GM19372 (cell line): ENCODE data around the gene HNRNPA3.
A peak's percentile ranks its signal among the peaks of the same experiment; 100 is the strongest.
"Not testable (repeated sequence)": the region's sequence is repeated elsewhere in the genome, so short reads cannot be mapped to it uniquely, and the experiment has no call there.

ENCODE experiments used
- ATAC-seq: cut with Tn5 transposase; IDR thresholded peaks from one replicate; pipeline ENCODE4 v1.9.1; 2021; ENCODE audit warnings: mild to moderate bottlenecking, low read depth, moderate library complexity; ENCODE audit not compliant: unreplicated experiment

Gene HNRNPA3

DNA sequence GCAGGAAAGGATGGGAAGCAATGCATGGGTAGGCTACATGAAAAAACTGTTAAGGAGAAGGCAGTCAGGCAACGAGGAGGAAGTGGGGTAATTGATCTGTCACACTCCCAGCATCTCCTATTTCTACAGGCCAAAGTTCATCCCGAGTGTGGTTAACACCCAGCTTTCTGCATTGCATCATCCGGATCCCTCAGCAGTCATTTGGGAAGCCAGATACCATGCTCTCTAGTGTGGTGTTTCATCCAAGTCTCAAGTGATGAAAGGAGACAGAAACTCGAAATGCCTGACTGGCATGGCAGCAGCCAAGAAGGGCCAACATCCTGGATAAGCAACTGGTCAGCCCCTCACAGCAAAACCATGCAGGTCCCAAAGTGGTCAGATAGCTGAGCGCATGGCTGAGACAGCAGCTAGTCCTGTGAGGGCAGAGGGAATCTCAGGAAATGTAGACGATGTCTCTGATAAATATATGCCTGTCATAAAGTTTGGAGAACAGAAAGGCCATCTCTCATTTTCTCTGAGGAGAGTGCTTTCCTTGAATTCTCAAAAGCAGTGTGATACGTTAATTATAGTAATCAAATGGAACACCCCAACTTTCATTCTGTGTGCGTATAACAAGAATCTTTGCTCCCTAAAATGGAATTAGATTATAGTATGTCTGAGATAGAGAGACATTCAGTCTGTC lies 24.8 kb upstream of the HNRNPA3 start:
- no peak for ATAC-seq

DNA sequence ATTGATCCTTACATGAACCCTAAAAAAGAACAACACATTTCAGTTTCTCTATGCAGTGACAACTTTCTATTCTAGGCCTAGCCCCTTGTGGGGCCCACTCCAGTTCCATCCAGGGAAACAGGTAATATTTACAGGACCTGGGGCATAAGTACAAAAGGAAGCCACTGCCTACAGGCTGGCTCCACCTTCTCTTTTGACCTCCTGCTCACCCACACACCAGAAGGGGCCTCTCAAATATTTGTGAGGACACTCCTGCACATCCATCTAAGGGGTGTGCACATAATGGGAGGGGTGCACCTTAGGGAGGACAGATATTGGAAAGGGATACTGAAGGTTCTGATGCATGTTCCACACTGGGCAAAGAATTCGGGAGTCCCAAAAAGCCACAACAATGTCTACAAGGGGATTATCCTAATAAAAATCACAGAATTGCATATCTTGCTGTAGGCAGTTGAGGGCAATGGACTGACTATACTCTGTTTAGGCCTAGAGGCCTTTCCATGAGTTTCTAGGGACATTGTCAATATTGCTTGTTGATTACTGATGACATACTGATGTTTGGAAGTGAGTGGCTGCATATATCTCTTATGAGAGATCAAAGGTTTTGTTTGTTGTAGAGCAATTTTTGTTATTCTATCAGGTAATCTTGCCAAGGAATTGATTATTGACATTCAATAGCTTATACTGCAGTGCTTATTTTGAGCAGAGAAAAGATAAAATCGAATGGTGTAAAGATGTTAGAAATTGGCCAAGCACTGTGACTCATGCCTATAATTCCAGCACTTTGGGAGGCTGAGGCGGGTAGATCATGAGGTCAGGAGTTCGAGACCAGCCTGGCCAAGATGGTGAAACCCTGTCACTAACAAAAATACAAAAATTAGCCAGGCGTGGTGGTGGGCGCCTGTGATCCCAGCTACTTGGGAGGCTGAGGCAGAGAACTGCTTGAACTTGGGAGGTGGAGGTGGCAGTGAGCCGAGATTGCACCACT lies 23.8 kb upstream of the HNRNPA3 start:
- no peak for ATAC-seq

DNA sequence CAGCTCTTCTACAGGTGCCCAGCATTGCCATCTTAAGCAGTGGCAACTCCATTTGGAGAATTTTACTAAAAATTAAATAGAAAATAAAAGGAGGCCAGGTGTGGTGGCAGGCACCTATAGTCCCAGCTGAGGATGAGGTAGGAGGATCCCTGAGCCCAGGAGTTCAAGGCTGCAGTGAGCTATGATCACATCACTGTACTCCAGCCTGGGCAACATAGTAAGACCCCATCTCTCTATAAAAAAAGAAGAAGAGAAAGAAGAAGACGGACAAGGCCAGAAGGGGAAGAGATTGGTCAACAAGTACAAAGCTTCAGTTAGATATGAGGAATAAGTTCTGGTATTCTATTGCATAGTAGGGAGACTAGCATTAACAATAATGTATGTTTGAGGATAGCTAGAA lies 21.7 kb upstream of the HNRNPA3 start:
- no peak for ATAC-seq

DNA sequence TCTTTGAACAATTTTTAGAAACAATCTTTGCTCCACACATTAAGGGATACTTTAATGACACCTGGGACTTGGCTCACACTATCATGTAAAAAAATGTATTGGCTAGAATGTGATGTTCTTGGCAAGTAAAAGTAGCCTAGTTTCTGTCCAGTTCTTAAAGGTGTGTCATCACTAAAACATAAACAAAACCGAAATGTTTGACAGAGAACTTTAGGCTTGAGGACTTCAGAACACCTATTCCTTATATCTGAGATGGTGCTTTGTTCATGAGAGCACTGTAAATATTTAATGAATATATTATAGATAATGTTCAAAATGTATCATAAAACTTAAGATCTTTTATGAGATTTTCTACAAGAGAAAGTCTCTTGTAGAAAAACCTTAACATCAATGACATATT lies 19.8 kb upstream of the HNRNPA3 start:
- ATAC-seq = no peak

DNA sequence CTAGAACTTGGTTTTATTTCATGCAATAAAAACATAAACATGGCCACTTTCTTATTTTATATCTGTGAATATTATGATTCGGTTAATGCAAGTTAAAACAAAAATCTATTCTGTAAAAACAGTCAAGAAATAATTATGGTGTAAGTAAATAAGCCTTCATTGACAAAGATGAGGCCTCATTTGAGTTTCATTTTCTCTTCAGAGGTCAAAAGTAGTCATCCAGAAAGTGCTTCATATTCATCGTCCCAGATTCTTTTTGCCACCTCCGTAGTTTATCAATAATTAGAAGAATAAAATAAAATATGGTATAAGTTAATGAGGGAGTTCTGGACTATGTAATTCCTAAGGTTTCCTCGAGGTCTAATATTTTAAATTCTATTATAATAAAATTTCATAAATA lies 19.4 kb upstream of the HNRNPA3 start:
- no peak for ATAC-seq

DNA sequence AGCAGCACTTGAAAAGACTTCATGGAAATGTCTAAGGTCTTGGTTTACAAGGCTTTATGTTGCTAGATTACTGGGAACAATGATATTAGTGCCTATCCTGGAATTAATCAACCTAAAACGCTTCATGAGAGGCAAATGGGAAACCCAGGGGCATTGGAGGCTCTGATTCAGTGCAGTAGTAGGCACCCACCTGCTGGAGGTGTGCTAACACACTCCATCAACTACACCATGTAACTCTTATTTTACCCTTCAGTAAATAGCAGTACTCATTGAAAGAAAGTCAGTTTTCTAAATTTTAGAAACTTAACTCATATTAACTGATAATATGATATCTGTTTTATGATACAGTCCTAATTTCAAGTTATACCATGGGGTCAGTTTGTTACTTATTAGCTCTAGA lies 17.4 kb upstream of the HNRNPA3 start:
- peak; percentile 70 for ATAC-seq

DNA sequence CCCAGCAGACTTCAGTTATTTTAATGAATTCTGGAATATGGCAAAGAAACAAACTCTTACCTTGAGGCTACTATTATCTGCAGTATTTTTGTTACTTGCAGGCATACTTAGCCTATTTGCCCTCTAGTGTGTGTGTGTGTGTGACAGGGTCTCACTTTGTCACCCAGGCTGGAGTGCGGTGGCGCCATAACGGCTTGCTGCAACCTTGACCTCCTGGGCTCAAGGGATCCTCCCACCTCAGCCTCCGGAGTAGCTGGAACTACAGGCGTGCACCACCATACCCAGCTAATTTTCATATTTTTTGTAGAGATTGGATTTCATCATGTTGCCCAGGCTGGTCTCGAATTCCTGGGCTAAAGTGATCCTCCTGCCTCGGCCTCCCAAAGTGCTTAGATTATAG lies 12.2 kb upstream of the HNRNPA3 start:
- not testable (repeated sequence) for ATAC-seq

DNA sequence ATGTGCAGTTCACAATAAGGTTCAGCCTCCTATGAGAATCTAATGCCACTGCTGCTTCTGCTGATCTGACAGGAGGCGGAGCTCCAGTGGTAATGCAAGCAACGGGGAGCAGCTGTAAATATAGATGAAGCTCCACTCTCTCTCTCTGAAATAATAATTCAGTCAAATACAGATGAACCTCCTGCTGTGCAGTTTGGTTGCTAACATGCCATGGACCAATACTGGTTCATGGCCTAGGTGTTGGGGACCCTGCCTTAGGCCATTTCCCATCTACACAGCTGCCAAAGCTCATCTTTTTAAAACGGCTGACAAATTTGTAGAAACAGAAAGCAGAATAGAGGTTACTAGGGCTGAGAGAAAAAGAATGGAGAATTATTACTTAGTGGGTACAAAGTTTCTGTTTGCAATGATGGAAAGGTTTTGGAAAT lies 10.7 kb upstream of the HNRNPA3 start:
- ATAC-seq = no peak

DNA sequence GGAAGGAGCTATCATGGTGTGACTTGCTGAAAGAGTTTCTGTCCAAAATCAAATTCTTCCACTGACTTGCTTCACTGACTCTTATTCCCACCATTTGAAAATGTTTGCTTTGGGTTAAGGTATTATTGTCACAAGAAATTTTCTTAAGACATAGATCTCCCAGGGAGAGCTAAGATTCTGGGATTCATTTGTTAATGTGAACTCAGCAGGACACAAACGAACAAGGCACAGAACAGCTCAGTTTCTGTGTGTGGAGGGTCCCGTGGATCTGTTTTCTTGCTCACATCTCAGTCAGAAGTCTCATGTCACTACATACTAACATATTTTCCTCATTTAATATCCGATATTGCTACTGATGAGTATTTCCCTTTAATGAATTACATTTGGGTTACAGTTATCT lies 8.2 kb upstream of the HNRNPA3 start:
- ATAC-seq = no peak

DNA sequence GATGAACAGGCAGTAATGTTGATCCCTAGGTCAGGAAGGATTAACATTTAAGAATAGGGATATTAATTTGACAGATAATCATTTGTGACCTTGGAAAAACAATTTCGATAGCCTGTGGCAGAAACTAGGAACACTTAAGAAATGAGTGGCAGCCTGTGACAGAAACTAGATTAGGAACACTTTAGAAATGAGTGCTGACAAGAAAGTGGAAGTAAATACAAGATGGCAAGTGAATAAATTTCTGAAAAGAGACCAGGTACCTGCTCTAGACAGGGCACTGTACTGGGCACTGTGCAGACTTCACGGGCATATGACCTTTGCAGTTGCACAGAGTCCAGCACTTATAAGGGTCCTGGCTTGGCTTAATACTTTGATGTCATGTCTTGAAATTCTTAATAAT lies 5.5 kb upstream of the HNRNPA3 start:
- ATAC-seq = peak; percentile 47

DNA sequence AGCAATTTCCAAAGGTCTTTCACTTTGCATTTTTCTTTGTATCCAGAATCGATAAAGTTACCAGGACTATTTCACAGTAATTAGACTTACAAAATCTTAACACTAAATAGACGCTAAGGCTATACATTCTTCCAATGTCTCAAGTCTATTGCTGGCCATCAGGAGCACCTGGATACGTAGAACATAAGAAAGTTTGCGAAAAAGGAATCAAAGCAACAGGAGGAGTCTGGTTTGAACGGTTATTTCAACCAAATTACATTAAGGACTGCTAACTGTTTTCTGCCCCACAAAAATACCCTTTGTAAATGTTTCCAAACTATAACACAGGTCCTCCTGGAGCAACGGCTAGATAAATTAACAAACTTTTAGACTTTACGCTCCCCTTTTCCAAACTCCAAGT lies 1.4 kb upstream of the HNRNPA3 start:
- ATAC-seq = no peak

DNA sequence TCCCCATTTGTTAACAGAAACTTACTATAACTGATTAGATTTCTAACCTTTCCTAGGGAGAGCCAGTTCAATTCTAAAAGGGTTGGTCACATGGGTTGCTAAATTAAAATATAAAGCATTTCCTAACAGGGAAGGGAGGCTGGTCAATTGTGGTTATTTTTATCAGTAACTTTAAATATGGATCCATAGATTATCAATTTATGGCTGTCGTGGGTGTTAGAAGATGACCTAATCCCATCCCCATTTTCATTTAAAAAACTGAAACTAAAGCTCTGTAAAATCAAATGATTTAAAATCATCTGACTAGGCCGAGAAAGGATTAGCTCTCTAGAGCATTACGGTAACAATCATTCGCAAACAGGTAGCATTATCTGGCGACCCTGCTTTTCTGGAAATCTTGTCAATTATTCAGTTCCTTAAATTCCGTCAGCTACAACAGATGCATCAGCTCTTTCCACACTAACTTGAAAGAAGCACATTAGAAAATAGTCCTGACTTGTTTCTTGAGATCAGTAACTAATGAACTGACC lies 953 bp upstream of the HNRNPA3 start:
- no peak for ATAC-seq

DNA sequence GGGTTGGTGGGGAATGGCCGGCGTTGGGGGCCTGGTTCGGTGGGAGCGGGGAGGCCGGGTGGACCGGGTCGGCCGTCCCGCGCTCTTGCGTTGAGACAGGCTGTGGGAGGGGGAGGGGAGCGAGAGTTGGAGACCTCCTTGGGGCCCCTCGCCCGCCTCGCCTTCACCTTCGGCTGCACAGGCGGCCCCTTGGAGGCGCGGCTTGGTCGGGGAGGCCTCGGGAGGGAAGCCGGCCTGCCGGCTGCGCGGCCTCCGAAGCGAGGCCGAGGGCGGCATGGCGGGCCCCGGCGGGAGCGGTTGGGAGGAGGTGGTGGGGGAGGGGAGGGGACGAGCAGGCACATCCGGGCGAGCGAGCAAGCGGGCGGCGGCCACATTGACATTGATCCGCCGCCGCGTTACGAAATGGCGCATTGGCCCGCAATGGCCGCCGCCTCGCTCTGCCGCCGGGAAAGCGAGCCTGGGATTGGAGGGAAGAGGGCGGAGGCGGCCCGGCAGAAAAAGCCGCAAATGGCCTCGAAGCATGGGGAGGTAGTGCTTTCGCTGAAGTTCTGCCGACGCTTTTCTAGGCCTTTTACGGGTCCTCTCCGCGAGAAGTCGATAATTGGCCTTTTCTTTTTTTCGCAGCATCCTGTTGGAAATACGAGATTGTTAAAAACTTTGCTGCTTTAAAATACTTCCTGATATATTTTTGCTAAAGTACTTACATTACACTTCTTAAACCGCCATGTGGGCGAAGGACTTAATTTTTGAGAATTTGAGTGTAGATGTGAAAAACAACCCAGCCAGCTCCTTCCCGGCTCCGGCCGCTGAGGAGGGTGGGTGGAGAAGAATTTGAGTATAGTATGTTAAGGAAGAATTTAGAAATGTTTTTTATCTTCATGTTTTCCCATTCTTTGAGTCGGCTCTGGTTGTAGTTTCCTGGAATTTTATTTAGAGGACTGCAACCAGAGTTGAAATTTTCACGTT lies 580 bp downstream of the HNRNPA3 start:
- ATAC-seq = peak; percentile 39

DNA sequence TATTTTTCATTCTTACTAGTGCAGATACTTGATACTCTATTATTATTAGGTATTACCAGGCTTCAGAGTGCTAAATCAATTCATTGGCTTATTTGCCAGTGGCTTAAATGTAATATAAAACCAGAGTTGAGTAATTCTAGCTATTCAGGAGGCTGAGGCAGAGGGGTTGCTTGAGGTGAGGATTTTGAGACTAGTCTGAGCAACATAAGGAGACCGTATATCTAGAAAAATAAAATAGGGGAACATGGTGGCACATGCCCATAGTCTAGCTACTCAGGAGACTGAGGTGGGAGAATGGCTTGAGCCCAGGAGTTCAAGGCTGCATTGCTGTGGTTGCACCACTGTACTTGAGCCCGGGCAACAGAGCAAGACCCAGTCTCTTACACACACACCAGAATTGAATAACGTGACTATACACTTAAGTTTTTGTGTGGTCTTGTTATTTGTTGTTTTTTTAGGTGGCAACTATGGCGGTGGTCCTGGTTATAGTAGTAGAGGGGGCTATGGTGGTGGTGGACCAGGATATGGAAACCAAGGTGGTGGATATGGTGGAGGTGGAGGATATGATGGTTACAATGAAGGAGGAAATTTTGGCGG lies 4.8 kb downstream of the HNRNPA3 start:
- ATAC-seq = no peak

DNA sequence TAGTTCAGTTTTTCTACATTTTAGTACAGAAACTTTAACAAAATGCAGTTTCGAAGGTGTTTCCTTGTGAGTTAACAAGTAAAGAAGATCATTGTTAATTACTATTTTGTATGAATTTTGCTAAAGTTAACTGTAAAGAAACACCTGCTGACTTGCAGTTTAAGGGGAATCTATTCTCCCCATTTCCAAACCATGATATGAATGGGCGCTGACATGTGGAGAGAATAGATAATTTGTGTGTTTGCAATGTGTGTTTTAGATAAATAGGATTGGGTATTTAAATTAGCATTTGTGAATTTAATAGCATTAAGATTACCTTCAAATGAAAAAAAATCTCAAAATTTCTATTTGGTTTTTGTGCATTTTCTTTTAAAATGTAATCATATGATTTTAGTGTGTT lies 7.2 kb downstream of the HNRNPA3 start:
- ATAC-seq = not testable (repeated sequence)

DNA sequence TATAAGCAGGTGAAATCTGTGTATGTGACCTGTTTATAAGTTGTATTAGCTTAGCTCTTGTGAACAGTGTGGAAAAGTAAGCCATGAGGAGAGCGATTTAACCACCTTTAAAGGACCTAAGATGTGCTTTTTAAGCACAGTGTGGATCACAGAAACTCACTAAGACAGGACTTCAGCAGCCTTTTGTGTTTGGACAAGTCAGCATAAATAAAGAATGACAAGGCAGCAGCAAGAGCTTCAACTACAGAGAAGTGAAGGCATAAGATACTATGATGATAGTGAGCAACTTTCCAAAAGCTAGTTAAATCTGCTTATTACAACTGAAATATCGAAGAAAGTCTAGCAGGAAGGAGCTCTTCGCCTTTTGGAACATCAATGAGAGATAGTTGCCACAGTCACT lies 8.9 kb downstream of the HNRNPA3 start:
- ATAC-seq = no peak

DNA sequence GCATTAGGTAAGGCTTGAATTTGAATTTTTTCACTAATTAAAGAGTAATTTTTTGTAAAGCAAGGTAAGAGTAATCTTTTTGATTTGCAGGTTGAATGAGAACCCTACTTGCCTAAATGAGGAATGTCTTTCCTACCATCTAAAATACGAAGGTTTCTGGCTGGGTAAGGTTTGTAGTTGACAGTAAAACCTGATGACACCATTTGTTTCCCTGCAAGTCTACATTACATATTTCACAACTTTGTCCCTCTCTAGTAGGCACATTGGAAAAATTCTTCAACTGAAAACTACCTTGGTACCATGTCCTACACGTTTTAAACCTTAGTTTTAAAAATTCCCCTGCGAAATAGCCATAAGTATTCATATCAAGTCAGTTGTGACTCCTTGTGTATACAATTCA lies 9.4 kb downstream of the HNRNPA3 start:
- ATAC-seq = no peak

DNA sequence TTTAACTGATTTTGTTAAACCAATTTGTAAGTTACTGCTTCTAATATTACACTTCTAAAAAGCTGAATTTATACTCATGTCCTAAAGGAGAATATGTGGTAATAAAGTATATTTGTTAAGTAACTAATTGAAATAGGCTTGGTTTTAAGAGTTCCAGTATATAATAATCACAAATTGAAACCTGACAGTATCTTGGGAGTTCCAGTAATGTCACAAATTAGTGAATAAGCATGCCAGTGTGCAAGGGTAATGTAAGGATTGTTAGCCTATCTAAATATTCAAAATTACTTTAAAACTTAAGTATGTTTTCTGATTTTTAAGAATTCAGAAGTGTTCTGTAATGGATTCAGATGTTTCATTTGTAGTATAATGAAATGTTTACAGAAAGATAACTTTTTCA lies 10.8 kb downstream of the HNRNPA3 start:
- ATAC-seq = not testable (repeated sequence)

DNA sequence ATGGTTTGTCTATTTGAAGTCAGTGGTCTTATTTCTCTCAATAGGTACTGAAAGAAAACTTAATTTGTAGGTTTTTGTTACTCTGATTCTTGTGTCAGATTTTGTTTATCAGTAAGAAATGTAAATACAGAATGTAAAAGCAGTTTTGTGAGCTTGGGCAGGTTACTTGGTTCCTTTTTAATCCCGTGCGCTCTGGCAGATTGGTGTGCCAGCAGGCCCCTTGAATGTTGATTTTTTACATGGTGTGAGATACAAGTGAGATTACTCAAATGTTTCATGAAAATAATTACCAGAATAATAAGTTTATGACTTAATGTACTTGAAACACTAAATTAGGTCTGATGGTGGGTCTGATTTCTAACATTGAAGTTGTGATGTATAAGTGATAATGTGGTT lies 13.4 kb downstream of the HNRNPA3 start:
- no peak for ATAC-seq
